SU-DHL-6 (cell line): Measurements from ENCODE around the gene AFF3.

ENCODE experiments used
- EZH2phosphoT487 ChIP-seq: fragments of 200-600 bp; sonication (generic), shearing (Covaris generic); conservative IDR thresholded peaks from 2 replicates; pipeline ENCODE4 v1.6.1; 2018; ENCODE audit warnings: mild to moderate bottlenecking, antibody characterized with exemption, low read length, moderate library complexity, mixed read lengths
- TF ChIP-seq, protein P1 (sequence below): fragments of 200-600 bp; sonication (generic); IDR thresholded peaks from one replicate; pipeline ENCODE4 v1.5.1; 2017; ENCODE audit warnings: antibody characterized with exemption, mild to moderate bottlenecking, low read length, moderate library complexity; ENCODE audit not compliant: insufficient read depth, poor library complexity, severe bottlenecking

DNA sequence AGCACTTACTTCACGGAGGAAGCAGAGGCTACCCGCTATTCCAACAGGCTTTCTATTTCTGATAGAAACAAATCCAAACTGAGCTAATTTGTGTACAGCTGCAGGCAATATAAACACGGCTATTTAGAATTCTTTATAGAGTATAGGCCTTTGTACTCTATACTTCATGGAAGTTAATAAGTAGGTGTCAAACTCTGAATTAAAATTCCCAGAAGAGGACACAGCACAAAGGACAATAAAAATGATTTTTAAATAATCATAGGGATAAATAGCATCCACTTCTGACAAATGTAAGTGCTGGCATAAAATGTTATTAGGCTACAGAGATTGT lies 261.5 kb downstream of the AFF3 start:
- TF ChIP-seq, protein P1, sequence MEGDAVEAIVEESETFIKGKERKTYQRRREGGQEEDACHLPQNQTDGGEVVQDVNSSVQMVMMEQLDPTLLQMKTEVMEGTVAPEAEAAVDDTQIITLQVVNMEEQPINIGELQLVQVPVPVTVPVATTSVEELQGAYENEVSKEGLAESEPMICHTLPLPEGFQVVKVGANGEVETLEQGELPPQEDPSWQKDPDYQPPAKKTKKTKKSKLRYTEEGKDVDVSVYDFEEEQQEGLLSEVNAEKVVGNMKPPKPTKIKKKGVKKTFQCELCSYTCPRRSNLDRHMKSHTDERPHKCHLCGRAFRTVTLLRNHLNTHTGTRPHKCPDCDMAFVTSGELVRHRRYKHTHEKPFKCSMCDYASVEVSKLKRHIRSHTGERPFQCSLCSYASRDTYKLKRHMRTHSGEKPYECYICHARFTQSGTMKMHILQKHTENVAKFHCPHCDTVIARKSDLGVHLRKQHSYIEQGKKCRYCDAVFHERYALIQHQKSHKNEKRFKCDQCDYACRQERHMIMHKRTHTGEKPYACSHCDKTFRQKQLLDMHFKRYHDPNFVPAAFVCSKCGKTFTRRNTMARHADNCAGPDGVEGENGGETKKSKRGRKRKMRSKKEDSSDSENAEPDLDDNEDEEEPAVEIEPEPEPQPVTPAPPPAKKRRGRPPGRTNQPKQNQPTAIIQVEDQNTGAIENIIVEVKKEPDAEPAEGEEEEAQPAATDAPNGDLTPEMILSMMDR = no peak
- TF ChIP-seq EZH2phosphoT487 = no peak
